ENCODE data around the gene CD74. TPM values are rescaled to one million over a fixed set of nuclear protein-coding genes. Genes with fewer than 3 reads are reported as not detected.

The CD74 gene
- total and polyA plus RNA-seq, 2 of the 4 experiments (the other 2 are of a cell fraction), result 0.18 to 1.1 TPM

DNA sequence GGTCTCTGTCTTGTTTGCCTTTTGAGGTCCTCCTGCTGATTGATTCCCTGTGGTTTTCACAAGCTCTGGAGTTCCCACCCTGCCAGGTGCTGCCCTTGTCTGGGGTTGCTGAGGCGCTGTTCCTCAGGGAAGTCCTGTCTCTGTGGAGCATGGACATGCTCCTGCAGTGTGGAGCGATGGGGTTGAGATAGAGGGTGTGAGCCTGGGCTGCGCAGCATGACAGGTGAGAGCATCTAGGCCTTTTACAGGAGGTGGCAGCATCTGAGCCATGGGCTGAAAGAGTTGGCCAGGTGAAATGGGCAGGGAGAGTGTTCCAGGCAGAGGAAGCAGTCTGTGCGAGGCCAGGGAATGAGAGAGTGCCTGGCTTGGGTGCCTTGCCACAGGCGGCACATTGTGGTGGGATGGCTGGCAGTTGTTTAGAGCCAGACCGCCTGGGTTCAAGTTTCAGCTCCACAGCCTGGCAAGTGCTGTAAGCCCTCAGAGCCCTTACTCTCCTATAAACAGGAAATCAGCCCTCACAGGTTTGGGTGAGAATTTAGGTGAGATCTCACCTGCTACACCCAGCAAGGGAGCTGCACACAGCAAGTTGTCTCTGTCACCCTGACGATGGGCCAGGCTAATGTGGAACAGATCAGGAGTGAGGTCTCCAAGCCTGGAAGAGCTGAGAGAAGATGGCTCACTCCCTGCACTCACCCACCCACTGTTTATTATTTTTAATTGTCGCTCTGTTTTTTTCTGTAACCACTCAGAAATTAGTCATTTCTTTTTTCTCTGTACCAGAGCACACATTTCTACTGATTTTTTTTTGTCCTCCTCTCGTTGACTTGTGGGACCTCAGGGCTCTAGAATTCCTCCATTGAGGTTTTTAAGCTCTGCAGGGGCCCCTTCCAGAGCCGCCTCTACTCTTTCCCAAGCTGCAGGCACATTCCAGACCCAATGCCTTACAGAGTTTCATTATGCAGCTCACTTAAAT is 35.6 kb downstream of the CD74 start:
- intact Hi-C loops (cut with micrococcal nuclease) (loop anchor here (1.0 kb wide), 1 partner anchor 20 kb away; the partner anchor contains the start of gene TCOF1), in situ Hi-C loops (cut with MboI; ENCODE audit: low sequenced_read_pairs) (no loop called here), dilution Hi-C loops (cut with HindIII; ENCODE audit: low sequenced_read_pairs, unreplicated experiment) (no loop called here)
- peak overlapping the region; percentile 74 to 93; a peak in 3 of 4 replicates for H4K8ac ChIP-seq (ENCODE audit: low read depth in 2 of 2, low read length in 2 of 2)
- ChIA-PET CTCF (interaction anchor here (0.6 to 0.8 kb wide), 3 partner anchors 22 to 60 kb away, joined by 3 to 5 read pairs (median 3); no protein-coding TSS in a partner anchor), POLR2A (ENCODE audit: unreplicated experiment) (interaction anchor here (0.7 to 1.0 kb wide), 2 partner anchors 15 to 18 kb away, joined by 3 to 4 read pairs; no protein-coding TSS in a partner anchor)
- ATAC-seq (ENCODE audit: low read depth), result peak; percentile 76
- no TSS peak for BruUV-seq (replicated peaks)
- peak overlapping the region; percentile 97 for H3K4ac ChIP-seq (ENCODE audit: low read depth, low read length)
- no peaks in the 10 kb centered on the region for H3K27me3 ChIP-seq (ENCODE audit: control insufficient read depth, insufficient read depth, low read length)
- H3K4me1 ChIP-seq (ENCODE audit: control insufficient read depth, insufficient read depth, low read length), result peaks cover 20% of the 10 kb centered on the region
- H2AK9ac ChIP-seq (replicated peaks; ENCODE audit: low read depth, low read length, poor library complexity), result peak overlapping the region; percentile 96
- peak overlapping the region; percentile 25 for H3K4me2 ChIP-seq (ENCODE audit: low read depth, low read length)
- H2BK5ac ChIP-seq (ENCODE audit: low read depth, low read length, poor library complexity, severe bottlenecking), result peak overlapping the region; percentile 88
- H4K91ac ChIP-seq (ENCODE audit: insufficient read depth, low read depth, low read length), result peak overlapping the region; percentile 98
- H3K9me1 ChIP-seq (ENCODE audit: insufficient read depth, low read length), result peaks cover 9% of the 10 kb centered on the region
- H3K18ac ChIP-seq (ENCODE audit: low read depth, low read length), result peak overlapping the region; percentile 80
- peaks cover 7 to 27% of the 10 kb centered on the region in 2 experiments for H3K79me1 ChIP-seq (ENCODE audit: low read depth in 1 of 2, low read length in 2 of 2)
- H2BK20ac ChIP-seq (ENCODE audit: low read depth, low read length), result peak overlapping the region; percentile 89
- peaks cover 8% of the 10 kb centered on the region; the same call in 1 of the 2 replicates for H4K20me1 ChIP-seq (ENCODE audit: insufficient read depth, low read length)
- peak overlapping the region; percentile 83; the same call in 2 of the 3 replicates for H2BK15ac ChIP-seq (ENCODE audit: low read depth, low read length)
- H3K9me3 ChIP-seq (ENCODE audit: control insufficient read depth, insufficient read depth, low read length), result peaks cover 7% of the 10 kb centered on the region
- 0% methylated on average over 1 of the region's 10 CpGs; no CpG with 5 or more reads in 1 of the 2 experiments for WGBS, 2 experiments (ENCODE audit: extremely low coverage in 2 of 2, insufficient read length in 1 of 2)
- H3K14ac ChIP-seq (replicated peaks; ENCODE audit: low read depth, low read length), result peak overlapping the region; percentile 97
- peak overlapping the region; percentile 99 for H2AK5ac ChIP-seq (ENCODE audit: low read depth, low read length)
- H3K23ac ChIP-seq (ENCODE audit: low read depth, low read length), result peak overlapping the region; percentile 93
- peak overlapping the region; percentile 76 for H4K5ac ChIP-seq (ENCODE audit: low read depth, low read length)
- peak overlapping the region; percentile 88 for H3K27ac ChIP-seq (ENCODE audit: insufficient read depth, low read length)
- H3K4me3 ChIP-seq (ENCODE audit: insufficient read depth, low read depth, low read length), result no peak overlapping the region
- peak overlapping the region; percentile 96 for H2BK120ac ChIP-seq (ENCODE audit: low read depth, low read length)
- peak overlapping the region; percentile 25 for H2AFZ ChIP-seq (replicated peaks; ENCODE audit: low read length, poor library complexity)
- peak overlapping the region; percentile 98 for H3K56ac ChIP-seq (ENCODE audit: extremely low read depth, insufficient read depth, low read length)
- H3K36me3 ChIP-seq (ENCODE audit: control insufficient read depth, insufficient read depth, low read length), result peaks cover 72% of the 10 kb centered on the region
- H3K9ac ChIP-seq (ENCODE audit: low read depth, low read length), result peak overlapping the region; percentile 23
- peak; percentile 84 for DNase-seq
- 0 out of 2 replicates have a peak, but pooled peaks have one; percentile 16 for TF ChIP-seq BHLHE40 (IDR thresholded peaks at IDR 0.05; ENCODE audit: low read depth, low read length)
- TF ChIP-seq CEBPB (IDR thresholded peaks at IDR 0.05; ENCODE audit: low read depth, low read length), result no peak
- TF ChIP-seq CHD1 (IDR thresholded peaks at IDR 0.05; ENCODE audit: low read depth, low read length), result 0 out of 2 replicates have a peak, but pooled peaks have one; percentile 25
- TF ChIP-seq POLR2A (IDR thresholded peaks at IDR 0.05; ENCODE audit: low read depth, low read length), result 0 out of 2 replicates have a peak, but pooled peaks have one; percentile 20
- TF ChIP-seq USF2 (IDR thresholded peaks at IDR 0.05; ENCODE audit: low read depth, low read length), result no peak
- no peak for TF ChIP-seq MAZ (IDR thresholded peaks at IDR 0.05; ENCODE audit: borderline replicate concordance, low read depth, low read length)
- no peak for TF ChIP-seq MAFK (IDR thresholded peaks at IDR 0.05; ENCODE audit: low read depth, low read length)
- no peak for TF ChIP-seq RAD21 (IDR thresholded peaks at IDR 0.05; ENCODE audit: low read length)
- peak; percentile 67 for TF ChIP-seq FOS (IDR thresholded peaks at IDR 0.05; ENCODE audit: low read depth, low read length)
- TF ChIP-seq NFE2L2 (IDR thresholded peaks at IDR 0.05; ENCODE audit: low read depth, low read length), result no peak
- TF ChIP-seq, protein P1, sequence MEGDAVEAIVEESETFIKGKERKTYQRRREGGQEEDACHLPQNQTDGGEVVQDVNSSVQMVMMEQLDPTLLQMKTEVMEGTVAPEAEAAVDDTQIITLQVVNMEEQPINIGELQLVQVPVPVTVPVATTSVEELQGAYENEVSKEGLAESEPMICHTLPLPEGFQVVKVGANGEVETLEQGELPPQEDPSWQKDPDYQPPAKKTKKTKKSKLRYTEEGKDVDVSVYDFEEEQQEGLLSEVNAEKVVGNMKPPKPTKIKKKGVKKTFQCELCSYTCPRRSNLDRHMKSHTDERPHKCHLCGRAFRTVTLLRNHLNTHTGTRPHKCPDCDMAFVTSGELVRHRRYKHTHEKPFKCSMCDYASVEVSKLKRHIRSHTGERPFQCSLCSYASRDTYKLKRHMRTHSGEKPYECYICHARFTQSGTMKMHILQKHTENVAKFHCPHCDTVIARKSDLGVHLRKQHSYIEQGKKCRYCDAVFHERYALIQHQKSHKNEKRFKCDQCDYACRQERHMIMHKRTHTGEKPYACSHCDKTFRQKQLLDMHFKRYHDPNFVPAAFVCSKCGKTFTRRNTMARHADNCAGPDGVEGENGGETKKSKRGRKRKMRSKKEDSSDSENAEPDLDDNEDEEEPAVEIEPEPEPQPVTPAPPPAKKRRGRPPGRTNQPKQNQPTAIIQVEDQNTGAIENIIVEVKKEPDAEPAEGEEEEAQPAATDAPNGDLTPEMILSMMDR (conservative IDR thresholded peaks at IDR 0.05; ENCODE audit: low read depth, low read length), result no peak
- no peak for TF ChIP-seq MXI1 (IDR thresholded peaks at IDR 0.05; ENCODE audit: borderline replicate concordance, low read depth, low read length)
- TF ChIP-seq RFX5 (IDR thresholded peaks at IDR 0.05; ENCODE audit: low read depth, low read length), result no peak
- no peak for TF ChIP-seq SMC3 (IDR thresholded peaks at IDR 0.05; ENCODE audit: low read depth, low read length)
- no peak for TF ChIP-seq RCOR1 (IDR thresholded peaks at IDR 0.05; ENCODE audit: insufficient replicate concordance, low read length)
